DND-41 (cell line): ENCODE measurements around the gene XXYLT1.

Source experiments
- ATAC-seq: fragments of 200-7000 bp; cut with Tn5 transposase; 3 replicates; pipeline ENCODE4 v1.9.1; 2021; ENCODE audit warnings: low read depth; ENCODE audit not compliant: insufficient read depth
- DNase-seq: peaks from one replicate; pipeline ENCODE4 v3.0.0-alpha.2; 2020
- H2AFZ ChIP-seq: 2 replicates; pipeline ENCODE4 v1.6.0; 2012; ENCODE audit warnings: low read depth, low read length
- H3K27ac ChIP-seq: 2 replicates; pipeline ENCODE4 v1.5.1; 2012; ENCODE audit warnings: low read length, inconsistent platforms
- H3K27me3 ChIP-seq: fragments of 200-600 bp; sonication (generic); 2 replicates; pipeline ENCODE4 v1.6.0; 2012; ENCODE audit warnings: low read length, mild to moderate bottlenecking, inconsistent platforms; ENCODE audit not compliant: insufficient read depth, poor library complexity
- H3K36me3 ChIP-seq: 2 replicates; pipeline ENCODE4 v1.5.1; 2012; ENCODE audit warnings: low read length, inconsistent platforms; ENCODE audit not compliant: insufficient read depth
- H3K4me1 ChIP-seq: 2 replicates; pipeline ENCODE4 v1.5.1; 2012; ENCODE audit warnings: mild to moderate bottlenecking, low read length; ENCODE audit not compliant: insufficient read depth
- H3K4me2 ChIP-seq: 2 replicates; pipeline ENCODE4 v1.6.0; 2012; ENCODE audit warnings: mild to moderate bottlenecking, moderate library complexity, low read length, inconsistent platforms; ENCODE audit not compliant: insufficient read depth
- H3K4me3 ChIP-seq, 2 experiments: fragments of 200-600 bp in 1 of 2; shearing (Covaris generic) in 1 of 2; 2 replicates each; pipeline ENCODE4 v1.5.1; 2012 to 2016; ENCODE audit warnings: inconsistent platforms in 2 of 2, low read length in 2 of 2, mild to moderate bottlenecking in 2 of 2, low read depth in 1 of 2, moderate library complexity in 1 of 2
- H3K79me2 ChIP-seq: 2 replicates; pipeline ENCODE4 v1.6.0; 2012; ENCODE audit warnings: low read length, inconsistent platforms; ENCODE audit not compliant: insufficient read depth
- H3K9ac ChIP-seq: 2 replicates; pipeline ENCODE4 v1.6.0; 2012; ENCODE audit warnings: low read depth, mild to moderate bottlenecking, inconsistent platforms, low read length, moderate library complexity
- H3K9me3 ChIP-seq: 2 replicates; pipeline ENCODE4 v1.5.1; 2012; ENCODE audit warnings: low read length, moderate library complexity, mild to moderate bottlenecking, inconsistent platforms; ENCODE audit not compliant: insufficient read depth, severe bottlenecking
- H4K20me1 ChIP-seq: 2 replicates; pipeline ENCODE4 v1.6.0; 2012; ENCODE audit warnings: low read length; ENCODE audit not compliant: insufficient read depth
- CTCF ChIP-seq: IDR thresholded peaks from 2 replicates; pipeline ENCODE4 v1.5.1; 2012; ENCODE audit warnings: borderline replicate concordance, low read length, moderate library complexity, mild to moderate bottlenecking; ENCODE audit not compliant: poor library complexity, severe bottlenecking; ENCODE audit errors: extremely low read depth
- EZH2 ChIP-seq: IDR thresholded peaks from 3 replicates; pipeline ENCODE4 v1.6.1; 2012; ENCODE audit warnings: borderline replicate concordance, low read depth, mild to moderate bottlenecking, moderate library complexity, low read length, inconsistent platforms; ENCODE audit not compliant: severe bottlenecking

The XXYLT1 gene

GRCh38 chr3:195265363-195265976 lies 5.5 kb downstream of the XXYLT1 start:
- Histone ChIP-seq H2AFZ (no peak overlapping the region), H3K27ac (no peak overlapping the region), H3K4me3 (no peak overlapping the region), H3K79me2 (peaks cover 42% of the 10 kb centered on the region), H3K9ac (no peak overlapping the region), H3K4me2 (no peak overlapping the region), H3K36me3 (peaks cover 16% of the 10 kb centered on the region), H3K4me1 (peaks cover 32% of the 10 kb centered on the region), H4K20me1 (peaks cover 80% of the 10 kb centered on the region), H3K9me3 (no peaks in the 10 kb centered on the region), H3K27me3 (no peaks in the 10 kb centered on the region)
- ATAC-seq (no peak), DNase-seq (no peak)
- no peak for TF ChIP-seq CTCF
- TF ChIP-seq EZH2: no peak

- Histone ChIP-seq H3K79me2 (peaks cover 28% of the 10 kb centered on the region), H3K36me3 (peaks cover 16% of the 10 kb centered on the region), H3K27ac (no peak overlapping the region), H3K9ac (no peak overlapping the region), H3K4me2 (no peak overlapping the region), H4K20me1 (peaks cover 78% of the 10 kb centered on the region), H3K4me1 (peaks cover 31% of the 10 kb centered on the region), H3K9me3 (no peaks in the 10 kb centered on the region), H2AFZ (no peak overlapping the region), H3K27me3 (no peaks in the 10 kb centered on the region), H3K4me3 (no peak overlapping the region)
- ATAC-seq (no peak), DNase-seq (no peak)
- TF ChIP-seq EZH2 (no peak), CTCF (no peak)
These were observed 6.9 kb downstream of the XXYLT1 start for GRCh38 chr3:195263925-195264600.

- H2AFZ ChIP-seq: no peak overlapping the region
- no peak overlapping the region for H3K4me3 ChIP-seq
- DNase-seq (no peak), ATAC-seq (no peak)
- H3K79me2 ChIP-seq: peaks cover 21% of the 10 kb centered on the region; the same call in 1 of the 2 replicates
- no peak overlapping the region for H3K27ac ChIP-seq
- no peak overlapping the region for H3K4me2 ChIP-seq
- peaks cover 25% of the 10 kb centered on the region for H3K4me1 ChIP-seq
- H3K9ac ChIP-seq: no peak overlapping the region
- H4K20me1 ChIP-seq: peaks cover 79% of the 10 kb centered on the region
- H3K36me3 ChIP-seq: peaks cover 16% of the 10 kb centered on the region
- TF ChIP-seq CTCF (no peak), EZH2 (no peak)
- H3K9me3 ChIP-seq: no peaks in the 10 kb centered on the region
- no peaks in the 10 kb centered on the region for H3K27me3 ChIP-seq
These were observed 7.6 kb downstream of the XXYLT1 start for GRCh38 chr3:195263193-195263924.
